MM.1S (cell line): ENCODE results near the gene TOX3.

Experiments used
- DNase-seq: peaks from one replicate; pipeline ENCODE4 v3.0.0-alpha.2; 2015
- H2AFZ ChIP-seq: fragments of 300-600 bp; sonication (generic); 2 replicates; pipeline ENCODE4 v1.6.0; 2016; ENCODE audit warnings: antibody characterized with exemption, low read length
- H3F3A ChIP-seq: fragments of 300-600 bp; sonication (generic); 2 replicates; pipeline ENCODE4 v1.6.1; 2016; ENCODE audit warnings: mild to moderate bottlenecking, antibody characterized with exemption, low read length, moderate library complexity, mixed read lengths; ENCODE audit not compliant: insufficient read depth
- H3K27ac ChIP-seq: fragments of 300-600 bp; sonication (generic); 2 replicates; pipeline ENCODE4 v1.5.1; 2016; ENCODE audit warnings: mild to moderate bottlenecking, low read length
- H3K27me3 ChIP-seq: fragments of 300-600 bp; sonication (generic); replicated peaks from 2 replicates; pipeline ENCODE4 v1.6.0; 2016; ENCODE audit warnings: low read length; ENCODE audit not compliant: insufficient read depth
- H3K36me3 ChIP-seq: fragments of 300-600 bp; sonication (generic); replicated peaks from 2 replicates; pipeline ENCODE4 v1.6.1; 2016; ENCODE audit warnings: mild to moderate bottlenecking, low read length, mixed read lengths; ENCODE audit not compliant: insufficient read depth
- H3K4me1 ChIP-seq: fragments of 300-600 bp; sonication (generic); 2 replicates; pipeline ENCODE4 v1.6.1; 2016; ENCODE audit warnings: low read length, mixed read lengths
- H3K4me2 ChIP-seq: fragments of 300-600 bp; sonication (generic); 2 replicates; pipeline ENCODE4 v1.6.0; 2016; ENCODE audit warnings: low read depth, low read length
- H3K4me3 ChIP-seq: fragments of 300-600 bp; sonication (generic); 2 replicates; pipeline ENCODE4 v1.5.1; 2016; ENCODE audit warnings: low read length, mixed read lengths
- H3K79me2 ChIP-seq: fragments of 300-600 bp; sonication (generic); 2 replicates; pipeline ENCODE4 v1.6.1; 2016; ENCODE audit warnings: mixed run types, low read length, mixed read lengths
- H3K9ac ChIP-seq: fragments of 300-600 bp; sonication (generic); 2 replicates; pipeline ENCODE4 v1.6.1; 2016; ENCODE audit warnings: low read length, mixed read lengths
- H3K9me2 ChIP-seq: fragments of 300-600 bp; sonication (generic); replicated peaks from 2 replicates; pipeline ENCODE4 v1.6.1; 2016; ENCODE audit warnings: mild to moderate bottlenecking, low read length, mixed read lengths; ENCODE audit not compliant: insufficient read depth
- H3K9me3 ChIP-seq: fragments of 300-600 bp; sonication (generic); replicated peaks from 2 replicates; pipeline ENCODE4 v1.6.1; 2016; ENCODE audit warnings: mild to moderate bottlenecking, low read length, mixed read lengths; ENCODE audit not compliant: insufficient read depth
- H4K20me1 ChIP-seq: fragments of 300-600 bp; sonication (generic); 2 replicates; pipeline ENCODE4 v1.6.1; 2016; ENCODE audit warnings: mild to moderate bottlenecking, low read length, moderate library complexity, mixed read lengths; ENCODE audit not compliant: insufficient read depth
- EZH2 ChIP-seq: fragments of 300-600 bp; sonication (generic); optimal IDR thresholded peaks from 2 replicates; pipeline ENCODE3; 2017; ENCODE audit warnings: low read depth, mild to moderate bottlenecking, antibody characterized with exemption, low read length, mixed read lengths
- EZH2phosphoT487 ChIP-seq: fragments of 300-600 bp; sonication (generic); IDR thresholded peaks from 2 replicates; pipeline ENCODE4 v1.6.1; 2018; ENCODE audit warnings: antibody characterized with exemption, low read length
- TF ChIP-seq, protein P1 (sequence below): fragments of 300-600 bp; sonication (generic); IDR thresholded peaks from 2 replicates; pipeline ENCODE4 v1.5.1; 2016; ENCODE audit warnings: antibody characterized with exemption, low read length, mixed read lengths

TOX3 gene

GRCh38 chr16:52405441-52405840 lies 141.5 kb downstream of the TOX3 start:
- H3K79me2 ChIP-seq = no peaks in the 10 kb centered on the region
- TF ChIP-seq, protein P1, sequence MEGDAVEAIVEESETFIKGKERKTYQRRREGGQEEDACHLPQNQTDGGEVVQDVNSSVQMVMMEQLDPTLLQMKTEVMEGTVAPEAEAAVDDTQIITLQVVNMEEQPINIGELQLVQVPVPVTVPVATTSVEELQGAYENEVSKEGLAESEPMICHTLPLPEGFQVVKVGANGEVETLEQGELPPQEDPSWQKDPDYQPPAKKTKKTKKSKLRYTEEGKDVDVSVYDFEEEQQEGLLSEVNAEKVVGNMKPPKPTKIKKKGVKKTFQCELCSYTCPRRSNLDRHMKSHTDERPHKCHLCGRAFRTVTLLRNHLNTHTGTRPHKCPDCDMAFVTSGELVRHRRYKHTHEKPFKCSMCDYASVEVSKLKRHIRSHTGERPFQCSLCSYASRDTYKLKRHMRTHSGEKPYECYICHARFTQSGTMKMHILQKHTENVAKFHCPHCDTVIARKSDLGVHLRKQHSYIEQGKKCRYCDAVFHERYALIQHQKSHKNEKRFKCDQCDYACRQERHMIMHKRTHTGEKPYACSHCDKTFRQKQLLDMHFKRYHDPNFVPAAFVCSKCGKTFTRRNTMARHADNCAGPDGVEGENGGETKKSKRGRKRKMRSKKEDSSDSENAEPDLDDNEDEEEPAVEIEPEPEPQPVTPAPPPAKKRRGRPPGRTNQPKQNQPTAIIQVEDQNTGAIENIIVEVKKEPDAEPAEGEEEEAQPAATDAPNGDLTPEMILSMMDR = no peak
- TF ChIP-seq EZH2 (no peak), EZH2phosphoT487 (no peak)
- no peaks in the 10 kb centered on the region for H3K27me3 ChIP-seq
- no peaks in the 10 kb centered on the region for H3K4me1 ChIP-seq
- no peaks in the 10 kb centered on the region for H3F3A ChIP-seq
- H3K9me2 ChIP-seq = no peaks in the 10 kb centered on the region
- no peaks in the 10 kb centered on the region for H3K9me3 ChIP-seq
- no peak for DNase-seq
- no peak overlapping the region for H3K27ac ChIP-seq
- no peak overlapping the region for H3K4me2 ChIP-seq
- H4K20me1 ChIP-seq = no peaks in the 10 kb centered on the region
- H3K36me3 ChIP-seq = no peaks in the 10 kb centered on the region
- no peak overlapping the region for H2AFZ ChIP-seq
- H3K9ac ChIP-seq = no peak overlapping the region
- no peak overlapping the region for H3K4me3 ChIP-seq

- no peaks in the 10 kb centered on the region for H3K27me3 ChIP-seq
- H3K9me2 ChIP-seq = no peaks in the 10 kb centered on the region
- no peak overlapping the region for H3K4me2 ChIP-seq
- no peaks in the 10 kb centered on the region for H4K20me1 ChIP-seq
- H3K36me3 ChIP-seq = no peaks in the 10 kb centered on the region
- no peak overlapping the region for H2AFZ ChIP-seq
- no peak overlapping the region for H3K9ac ChIP-seq
- no peaks in the 10 kb centered on the region for H3F3A ChIP-seq
- H3K4me3 ChIP-seq = no peak overlapping the region
- no peaks in the 10 kb centered on the region for H3K9me3 ChIP-seq
- H3K79me2 ChIP-seq = no peaks in the 10 kb centered on the region
- TF ChIP-seq, protein P1 = no peak
- no peak for TF ChIP-seq EZH2phosphoT487
- TF ChIP-seq EZH2 = no peak
- H3K27ac ChIP-seq = no peak overlapping the region
- no peaks in the 10 kb centered on the region for H3K4me1 ChIP-seq
- no peak for DNase-seq
These were observed 142.4 kb downstream of the TOX3 start for GRCh38 chr16:52404546-52404945.

- no peaks in the 10 kb centered on the region for H4K20me1 ChIP-seq
- H3K79me2 ChIP-seq = no peaks in the 10 kb centered on the region
- H3K27me3 ChIP-seq = no peaks in the 10 kb centered on the region
- no peaks in the 10 kb centered on the region for H3K36me3 ChIP-seq
- no peaks in the 10 kb centered on the region for H3K9me2 ChIP-seq
- H2AFZ ChIP-seq = no peak overlapping the region
- no peak overlapping the region for H3K4me2 ChIP-seq
- TF ChIP-seq EZH2phosphoT487 (no peak), EZH2 (no peak)
- TF ChIP-seq, protein P1 = no peak
- no peaks in the 10 kb centered on the region for H3K9me3 ChIP-seq
- H3K4me3 ChIP-seq = no peak overlapping the region
- no peaks in the 10 kb centered on the region for H3K4me1 ChIP-seq
- H3K27ac ChIP-seq = no peak overlapping the region
- DNase-seq = no peak
- no peaks in the 10 kb centered on the region for H3F3A ChIP-seq
- H3K9ac ChIP-seq = no peak overlapping the region
These were observed 147.8 kb downstream of the TOX3 start for GRCh38 chr16:52399116-52399515.
